ENCODE results near the gene L3MBTL3.

The L3MBTL3 gene

GRCh38 chr6:130183271-130184222 is 165.2 kb downstream of the L3MBTL3 start:
- no peak for DNase-seq (ENCODE audit: low read depth)

DNA sequence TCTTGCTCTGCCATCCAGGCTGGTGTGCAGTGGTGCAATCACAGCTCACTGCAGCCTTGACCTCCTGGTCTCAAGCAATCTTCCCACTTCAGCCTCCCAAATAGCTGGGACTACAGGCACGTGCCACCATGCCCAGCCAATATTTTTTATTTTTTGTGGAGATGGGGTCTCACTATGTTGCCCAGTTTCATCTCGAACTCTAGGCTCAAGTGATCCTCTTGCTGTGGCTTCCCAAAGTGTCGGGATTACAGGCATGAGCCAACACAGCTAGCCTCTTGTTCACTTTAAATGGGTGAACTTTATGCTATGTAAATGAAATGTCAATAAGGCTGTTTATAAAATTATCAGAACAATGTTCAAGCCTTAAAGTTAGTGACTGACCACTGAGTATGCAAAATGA is 167.3 kb downstream of the L3MBTL3 start:
- no peak for DNase-seq (ENCODE audit: low read depth)

DNA sequence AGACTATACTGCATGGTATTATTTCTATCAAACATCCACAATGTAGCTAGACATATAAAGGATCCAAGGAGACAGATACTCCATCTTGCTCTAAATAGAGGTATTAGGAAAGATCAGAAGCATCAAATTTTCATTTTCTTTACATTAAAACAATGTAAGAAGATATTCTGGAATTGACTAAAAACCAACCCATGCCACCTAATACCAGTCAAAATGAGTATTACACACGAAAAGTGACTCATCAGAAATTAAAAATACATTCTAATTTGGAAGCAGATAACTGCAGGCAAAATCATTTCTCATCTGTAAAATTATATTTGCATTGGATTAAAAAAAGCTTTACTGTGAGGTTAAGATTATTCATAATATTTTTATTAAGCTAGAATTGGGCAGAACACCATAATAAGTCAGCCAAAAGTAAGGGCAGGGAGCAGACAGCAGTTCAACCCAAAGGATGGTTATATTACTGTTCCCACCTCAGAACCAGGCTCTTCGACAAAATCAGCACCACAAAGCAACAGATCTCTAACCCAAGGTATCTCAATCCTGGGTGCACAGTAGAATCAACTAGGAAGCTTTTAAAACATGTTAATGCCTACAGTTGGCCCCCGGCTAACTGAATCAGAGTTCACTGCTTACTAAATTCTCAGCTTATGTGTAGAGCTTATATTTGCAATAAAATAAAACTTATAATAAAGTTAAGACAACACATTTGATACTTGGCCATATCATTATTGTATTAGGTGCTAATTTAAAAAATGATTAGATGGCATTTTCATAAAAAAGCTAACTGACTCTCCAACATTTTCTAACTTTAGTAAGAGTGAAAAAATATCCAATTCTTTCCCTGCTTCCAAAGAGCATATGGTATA is 169.2 kb downstream of the L3MBTL3 start:
- DNase-seq (ENCODE audit: low read depth) = no peak

GRCh38 chr6:130188207-130188899 is 170.0 kb downstream of the L3MBTL3 start:
- DNase-seq (ENCODE audit: low read depth) = no peak

DNA sequence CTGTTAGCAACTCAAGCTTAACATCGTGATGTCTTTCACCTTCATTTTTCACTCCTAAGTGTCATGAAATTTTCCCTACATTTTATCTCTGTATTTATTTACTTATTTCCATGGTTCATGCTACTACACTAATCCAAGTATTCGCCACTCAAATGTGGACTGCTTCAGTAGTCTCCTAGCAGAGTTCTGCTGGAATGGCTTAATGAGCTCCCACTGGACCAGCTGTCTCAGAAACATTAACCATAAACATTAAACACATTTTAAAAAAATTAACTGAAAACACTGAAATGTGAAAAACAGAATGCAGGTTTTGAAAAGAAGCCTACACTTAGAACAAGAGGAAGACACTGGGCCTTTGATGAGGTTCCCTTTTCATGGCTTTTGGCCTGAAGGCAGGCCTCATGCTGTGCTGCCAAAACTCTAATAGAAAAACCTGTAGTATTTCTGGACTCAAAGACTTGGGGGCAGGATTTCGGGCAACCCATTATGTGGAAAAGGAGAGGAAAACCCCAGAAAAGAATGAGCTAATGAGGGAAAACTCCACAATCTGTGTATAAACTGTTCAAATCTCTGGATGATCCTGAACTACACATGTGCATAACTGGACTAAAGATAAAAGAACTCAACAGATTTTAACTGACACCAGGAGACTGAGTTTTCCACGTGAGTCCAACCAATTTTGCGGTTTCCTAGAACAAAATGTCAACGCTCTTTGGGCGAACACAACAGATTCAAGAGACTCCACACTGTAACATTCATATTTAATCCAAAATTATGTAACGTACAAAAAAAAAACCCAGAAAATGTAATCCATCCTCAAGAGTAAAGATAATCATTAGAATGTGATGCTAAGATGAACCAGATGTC is 171.4 kb downstream of the L3MBTL3 start:
- DNase-seq (ENCODE audit: low read depth) = no peak
